Keratinocyte (primary cell): ENCODE results near the gene INSC. TPM values are rescaled to one million over a fixed set of nuclear protein-coding genes. Genes with fewer than 3 reads are reported as not detected.

Experiments
- DNase-seq: peaks from one replicate; pipeline ENCODE4 v3.0.0-alpha.2; 2011; ENCODE audit warnings: low read depth, missing footprints, low spot score
- FAIRE-seq: peaks from 2 replicates; lab custom pipeline; 2011; peaks lifted over from hg19 to GRCh38; lab: Jason Lieb, UNC
- H2AFZ ChIP-seq: 2 replicates; pipeline ENCODE4 v1.6.0; 2012; ENCODE audit warnings: low read length, control low read depth, inconsistent platforms; ENCODE audit not compliant: control insufficient read depth
- H3K27ac ChIP-seq: 2 replicates; pipeline ENCODE4 v1.5.1; 2011; ENCODE audit warnings: low read length; ENCODE audit not compliant: control insufficient read depth, insufficient read depth
- H3K27me3 ChIP-seq: 3 replicates; pipeline ENCODE4 v1.6.0; 2011; ENCODE audit warnings: low read length; ENCODE audit not compliant: control insufficient read depth, insufficient read depth; ENCODE audit errors: extremely low read depth
- H3K36me3 ChIP-seq, 2 experiments: 2 replicates in 1 of 2; 3 replicates in 1 of 2; pipeline ENCODE4 v1.5.1; 2011; ENCODE audit warnings: low read length in 2 of 2, mild to moderate bottlenecking in 1 of 2; ENCODE audit not compliant: control insufficient read depth in 2 of 2, insufficient read depth in 2 of 2; ENCODE audit errors: extremely low read depth in 1 of 2
- H3K4me1 ChIP-seq: 3 replicates; pipeline ENCODE4 v1.5.1; 2011; ENCODE audit warnings: low read length; ENCODE audit not compliant: control insufficient read depth, insufficient read depth; ENCODE audit errors: extremely low read depth
- H3K4me2 ChIP-seq: 3 replicates; pipeline ENCODE4 v1.6.0; 2011; ENCODE audit warnings: low read depth, low read length; ENCODE audit not compliant: control insufficient read depth, insufficient read depth; ENCODE audit errors: extremely low read depth
- H3K4me3 ChIP-seq, 3 experiments: fragments of 200-600 bp in 1 of 3; sonication (generic) in 1 of 3; 2 replicates in 2 of 3; 3 replicates in 1 of 3; pipeline ENCODE4 v1.5.1; 2011 to 2016; ENCODE audit warnings: low read length in 3 of 3, mild to moderate bottlenecking in 3 of 3, control low read depth in 2 of 3, inconsistent platforms in 1 of 3, low read depth in 1 of 3, mixed read lengths in 1 of 3, mixed run types in 1 of 3, moderate library complexity in 1 of 3; ENCODE audit not compliant: control insufficient read depth in 2 of 3, insufficient read depth in 2 of 3; ENCODE audit errors: extremely low read depth in 1 of 3
- H3K79me2 ChIP-seq: 2 replicates; pipeline ENCODE4 v1.6.0; 2012; ENCODE audit warnings: low read length; ENCODE audit not compliant: control insufficient read depth, insufficient read depth
- H3K9ac ChIP-seq: 3 replicates; pipeline ENCODE4 v1.6.0; 2011; ENCODE audit warnings: low read length; ENCODE audit not compliant: control insufficient read depth, insufficient read depth; ENCODE audit errors: extremely low read depth
- H3K9me1 ChIP-seq: 3 replicates; pipeline ENCODE4 v1.6.0; 2011; ENCODE audit warnings: low read length; ENCODE audit not compliant: control insufficient read depth, insufficient read depth; ENCODE audit errors: extremely low read depth
- H3K9me3 ChIP-seq: 2 replicates; pipeline ENCODE4 v1.5.1; 2012; ENCODE audit warnings: low read depth, low read length; ENCODE audit not compliant: control insufficient read depth
- H4K20me1 ChIP-seq: 3 replicates; pipeline ENCODE4 v1.6.0; 2011; ENCODE audit warnings: low read length; ENCODE audit not compliant: control insufficient read depth, insufficient read depth; ENCODE audit errors: extremely low read depth
- CTCF ChIP-seq, 3 experiments: IDR thresholded peaks in 1 of 3; conservative IDR thresholded peaks in 1 of 3; optimal IDR thresholded peaks in 1 of 3; 2 replicates in 2 of 3; 3 replicates in 1 of 3; pipeline versions ENCODE3 to v1.5.1; 2011; ENCODE audit warnings: low read length in 3 of 3, mild to moderate bottlenecking in 3 of 3, moderate library complexity in 2 of 3, control low read depth in 1 of 3, inconsistent platforms in 1 of 3; ENCODE audit not compliant: insufficient read depth in 2 of 3; ENCODE audit errors: extremely low read depth in 1 of 3
- EZH2 ChIP-seq: IDR thresholded peaks from one replicate; pipeline ENCODE4 v1.6.1; 2012; ENCODE audit warnings: inconsistent platforms, mild to moderate bottlenecking, low read length, moderate library complexity
- dilution Hi-C: fragments of 300-500 bp; cut with MboI; formaldehyde crosslinking; loops from one replicate; pipeline ENCODE4 v1.7.0; 2020; ENCODE audit warnings: low sequenced_read_pairs; ENCODE audit not compliant: extremely low pct_ligation_motif_present
- polyA plus RNA-seq, 5 experiments: library from polyadenylated mRNA; depleted of rRNA in 3 of 5; stranded (reverse) in 3 of 5; stranded (forward) in 1 of 5; unstranded in 1 of 5; fragments of >200 nt; gene quantifications; 1 replicate in 1 of 5; 2 replicates in 3 of 5; 3 replicates in 1 of 5; pipeline versions ENCODE4 v1.2.1 to v1.2.3, GENCODE V29; 2011 to 2012; ENCODE audit warnings: missing spikeins in 2 of 5, low read depth in 1 of 5, low replicate concordance in 1 of 5

The INSC gene
- polyA plus RNA-seq, 1 donor (not counting 4 experiments of a cell fraction or from before 2014, with no cell fraction given): 0.13 TPM

GRCh38 chr11:15149050-15149449, 34.3 kb downstream of the INSC start:
- no peaks in the 10 kb centered on the region for H3K79me2 ChIP-seq
- H3K27me3 ChIP-seq: no peaks in the 10 kb centered on the region
- DNase-seq: no peak
- no peaks in the 10 kb centered on the region for H3K9me1 ChIP-seq
- H3K9me3 ChIP-seq: no peaks in the 10 kb centered on the region
- H3K4me2 ChIP-seq: no peak overlapping the region
- FAIRE-seq: no peak
- H3K27ac ChIP-seq: no peak overlapping the region
- dilution Hi-C loops: no loop called here
- H3K9ac ChIP-seq: no peak overlapping the region
- no peak overlapping the region for H3K4me3 ChIP-seq
- no peaks in the 10 kb centered on the region for H4K20me1 ChIP-seq
- no peaks in the 10 kb centered on the region for H3K36me3 ChIP-seq
- no peaks in the 10 kb centered on the region for H3K4me1 ChIP-seq
- TF ChIP-seq EZH2 (no peak), CTCF (optimal IDR thresholded peaks at IDR 0.05 in 1 of 3, IDR thresholded peaks at IDR 0.05 in 1 of 3, conservative IDR thresholded peaks at IDR 0.05 in 1 of 3; ENCODE audit: extremely low read depth in 1 of 3, insufficient read depth in 2 of 3, low read length in 3 of 3) (no peak)
- H2AFZ ChIP-seq: no peak overlapping the region

- no peaks in the 10 kb centered on the region for H3K27me3 ChIP-seq
- no peaks in the 10 kb centered on the region for H3K4me1 ChIP-seq
- H3K4me2 ChIP-seq: no peak overlapping the region
- dilution Hi-C loops: no loop called here
- no peak overlapping the region for H3K4me3 ChIP-seq
- TF ChIP-seq CTCF (optimal IDR thresholded peaks at IDR 0.05 in 1 of 3, IDR thresholded peaks at IDR 0.05 in 1 of 3, conservative IDR thresholded peaks at IDR 0.05 in 1 of 3; ENCODE audit: extremely low read depth in 1 of 3, insufficient read depth in 2 of 3, low read length in 3 of 3) (no peak), EZH2 (no peak)
- no peaks in the 10 kb centered on the region for H3K9me3 ChIP-seq
- no peak overlapping the region for H2AFZ ChIP-seq
- H3K36me3 ChIP-seq: no peaks in the 10 kb centered on the region
- H3K27ac ChIP-seq: no peak overlapping the region
- no peak for FAIRE-seq
- H3K9ac ChIP-seq: no peak overlapping the region
- H4K20me1 ChIP-seq: no peaks in the 10 kb centered on the region
- no peaks in the 10 kb centered on the region for H3K79me2 ChIP-seq
- DNase-seq: no peak
- no peaks in the 10 kb centered on the region for H3K9me1 ChIP-seq
Measured at GRCh38 chr11:15150507-15150906, 35.8 kb downstream of the INSC start.
